GM12878 (cell line): ENCODE results near the gene SETD1B. TPM values are rescaled to one million over a fixed set of nuclear protein-coding genes. Genes with fewer than 3 reads are reported as not detected.

Experiments
- polyA plus RNA-seq, 11 experiments: library from polyadenylated mRNA; depleted of rRNA in 4 of 11; unstranded in 6 of 11; stranded (reverse) in 5 of 11; fragments of >200 nt; fragmentation: Nextera tagmentation in 4 of 11; fragmentation: Illumina TruSeq in 1 of 11; extraction: Ambion mirVana in 4 of 11; extraction: Trizol in 1 of 11; gene quantifications; 1 replicate in 1 of 11; 2 replicates in 10 of 11; pipeline versions ENCODE4 v1.2.1 to v1.2.3, GENCODE V29; 2011 to 2016; ENCODE audit warnings: inconsistent platforms in 2 of 11, missing spikeins in 2 of 11, low read depth in 1 of 11
- small RNA-seq: library from RNA; depleted of rRNA; stranded (forward); fragments of <200 nt; gene quantifications from one replicate; pipeline ENCODE3, GENCODE V24; 2014
- total RNA-seq, 4 experiments: library from RNA; depleted of rRNA in 3 of 4; stranded (reverse); fragments of >200 nt in 3 of 4; fragmentation: Illumina TruSeq in 1 of 4; extraction: Trizol in 1 of 4; gene quantifications; 2 replicates each; pipeline versions ENCODE4 v1.2.1 to v1.2.3, GENCODE V29; 2013 to 2021

Gene SETD1B
- total and polyA plus RNA-seq, 10 of the 15 experiments (the other 5 are each of a cell fraction or from before 2014, with no cell fraction given): 0.50 to 17.3 (median 1.6) TPM

Small RNAs within 50 kb of the gene (small RNA-seq; reads per million reads assigned to genes)
- not detected for gene AC069503.3

Other genes with a start within 250 kb of the SETD1B start
Only the 7 nearest of the 9 such genes appear.
- 9.7 and 16.4 TPM in 2 replicates for gene ORAI1, start 177.5 kb upstream of the SETD1B start, total RNA-seq (2014; rRNA removed)
- 7.1 and 8.2 TPM in 2 replicates for gene ORAI1, start 177.5 kb upstream of the SETD1B start, total RNA-seq (2014; rRNA removed; fragmentation: Illumina TruSeq; extraction: Trizol)
- 31.0 and 32.2 TPM in 2 replicates for gene ORAI1, start 177.5 kb upstream of the SETD1B start, total RNA-seq (2021)
- gene ORAI1, start 177.5 kb upstream of the SETD1B start, polyA plus RNA-seq (2011; rRNA removed): 4.8 and 15.3 TPM in 2 replicates
- gene ORAI1, start 177.5 kb upstream of the SETD1B start, polyA plus RNA-seq (2014; fragmentation: Illumina TruSeq; extraction: Trizol): 2.6 and 6.5 TPM in 2 replicates
- 1 to 10 TPM; 5.5 to 6.1 TPM for gene ORAI1, start 177.5 kb upstream of the SETD1B start, polyA plus RNA-seq (2014; fragmentation: Nextera tagmentation; extraction: Ambion mirVana)
- 33.1 and 39.2 TPM in 2 replicates for gene ORAI1, start 177.5 kb upstream of the SETD1B start, polyA plus RNA-seq (2014; rRNA removed)
- gene ORAI1, start 177.5 kb upstream of the SETD1B start, polyA plus RNA-seq (2016; fragmentation: Nextera tagmentation; extraction: Ambion mirVana): 10 to 100 TPM in 1 of 2 experiments, 1 to 10 TPM in 1; 7.7 to 25.1 TPM
- gene MORN3, start 134.4 kb upstream of the SETD1B start, total RNA-seq (2014; rRNA removed): 0.11 and 0.17 TPM in 2 replicates
- 0.13 and 0.28 TPM in 2 replicates for gene MORN3, start 134.4 kb upstream of the SETD1B start, total RNA-seq (2014; rRNA removed; fragmentation: Illumina TruSeq; extraction: Trizol)
- gene MORN3, start 134.4 kb upstream of the SETD1B start, total RNA-seq (2021): 0.15 and 0.19 TPM in 2 replicates
- 0.34 and 0.37 TPM in 2 replicates for gene MORN3, start 134.4 kb upstream of the SETD1B start, polyA plus RNA-seq (2011; rRNA removed)
- 0.11 and 0.18 TPM in 2 replicates for gene MORN3, start 134.4 kb upstream of the SETD1B start, polyA plus RNA-seq (2014; fragmentation: Illumina TruSeq; extraction: Trizol)
- gene MORN3, start 134.4 kb upstream of the SETD1B start, polyA plus RNA-seq (2014; fragmentation: Nextera tagmentation; extraction: Ambion mirVana): under 1 TPM; 0.24 to 0.31 TPM
- gene MORN3, start 134.4 kb upstream of the SETD1B start, polyA plus RNA-seq (2014; rRNA removed): 0.08 and 0.11 TPM in 2 replicates
- gene MORN3, start 134.4 kb upstream of the SETD1B start, polyA plus RNA-seq (2016; fragmentation: Nextera tagmentation; extraction: Ambion mirVana): under 1 TPM; 0.14 to 0.16 TPM
- gene TMEM120B, start 91.3 kb upstream of the SETD1B start, total RNA-seq (2014; rRNA removed): 5.8 and 6.1 TPM in 2 replicates
- gene TMEM120B, start 91.3 kb upstream of the SETD1B start, total RNA-seq (2014; rRNA removed; fragmentation: Illumina TruSeq; extraction: Trizol): 3.8 and 4.0 TPM in 2 replicates
- 9.3 and 10.4 TPM in 2 replicates for gene TMEM120B, start 91.3 kb upstream of the SETD1B start, total RNA-seq (2021)
- 4.1 and 6.6 TPM in 2 replicates for gene TMEM120B, start 91.3 kb upstream of the SETD1B start, polyA plus RNA-seq (2011; rRNA removed)
- gene TMEM120B, start 91.3 kb upstream of the SETD1B start, polyA plus RNA-seq (2014; fragmentation: Illumina TruSeq; extraction: Trizol): 3.8 and 4.2 TPM in 2 replicates
- 10 to 100 TPM; 11.3 to 26.2 TPM for gene TMEM120B, start 91.3 kb upstream of the SETD1B start, polyA plus RNA-seq (2014; fragmentation: Nextera tagmentation; extraction: Ambion mirVana)
- gene TMEM120B, start 91.3 kb upstream of the SETD1B start, polyA plus RNA-seq (2014; rRNA removed): 11.4 and 13.7 TPM in 2 replicates
- gene TMEM120B, start 91.3 kb upstream of the SETD1B start, polyA plus RNA-seq (2016; fragmentation: Nextera tagmentation; extraction: Ambion mirVana): 10 to 100 TPM in 1 of 2 experiments, 1 to 10 TPM in 1; 8.3 to 10.1 TPM
- 58.0 and 58.8 TPM in 2 replicates for gene RHOF, start 10.3 kb upstream of the SETD1B start, total RNA-seq (2014; rRNA removed)
- gene RHOF, start 10.3 kb upstream of the SETD1B start, total RNA-seq (2014; rRNA removed; fragmentation: Illumina TruSeq; extraction: Trizol): 32.8 and 32.9 TPM in 2 replicates
- gene RHOF, start 10.3 kb upstream of the SETD1B start, total RNA-seq (2021): 72.8 and 78.7 TPM in 2 replicates
- gene RHOF, start 10.3 kb upstream of the SETD1B start, polyA plus RNA-seq (2011; rRNA removed): 25.4 and 40.8 TPM in 2 replicates
- gene RHOF, start 10.3 kb upstream of the SETD1B start, polyA plus RNA-seq (2014; fragmentation: Illumina TruSeq; extraction: Trizol): 28.5 and 36.5 TPM in 2 replicates
- 1 to 10 TPM; 6.1 to 6.4 TPM for gene RHOF, start 10.3 kb upstream of the SETD1B start, polyA plus RNA-seq (2014; fragmentation: Nextera tagmentation; extraction: Ambion mirVana)
- gene RHOF, start 10.3 kb upstream of the SETD1B start, polyA plus RNA-seq (2014; rRNA removed): 66.1 and 75.8 TPM in 2 replicates
- 10 to 100 TPM; 38.9 to 40.5 TPM for gene RHOF, start 10.3 kb upstream of the SETD1B start, polyA plus RNA-seq (2016; fragmentation: Nextera tagmentation; extraction: Ambion mirVana)
- not detected in 2 replicates for gene HPD, start 54.9 kb downstream of the SETD1B start, total RNA-seq (2014; rRNA removed)
- gene HPD, start 54.9 kb downstream of the SETD1B start, total RNA-seq (2014; rRNA removed; fragmentation: Illumina TruSeq; extraction: Trizol): not detected in 2 replicates
- gene HPD, start 54.9 kb downstream of the SETD1B start, total RNA-seq (2021): 0.13 and 0.28 TPM in 2 replicates
- gene HPD, start 54.9 kb downstream of the SETD1B start, polyA plus RNA-seq (2011; rRNA removed): not detected in 2 replicates
- not detected in 2 replicates for gene HPD, start 54.9 kb downstream of the SETD1B start, polyA plus RNA-seq (2014; fragmentation: Illumina TruSeq; extraction: Trizol)
- under 1 TPM in 1 of 2 experiments, not detected in 1; 0.04 TPM for gene HPD, start 54.9 kb downstream of the SETD1B start, polyA plus RNA-seq (2014; fragmentation: Nextera tagmentation; extraction: Ambion mirVana)
- 0.15 and 0.69 TPM in 2 replicates for gene HPD, start 54.9 kb downstream of the SETD1B start, polyA plus RNA-seq (2014; rRNA removed)
- gene HPD, start 54.9 kb downstream of the SETD1B start, polyA plus RNA-seq (2016; fragmentation: Nextera tagmentation; extraction: Ambion mirVana): not detected
- gene PSMD9, start 84.8 kb downstream of the SETD1B start, total RNA-seq (2014; rRNA removed): 80.8 and 110 TPM in 2 replicates
- gene PSMD9, start 84.8 kb downstream of the SETD1B start, total RNA-seq (2014; rRNA removed; fragmentation: Illumina TruSeq; extraction: Trizol): 32.4 and 39.3 TPM in 2 replicates
- 51.1 and 70.0 TPM in 2 replicates for gene PSMD9, start 84.8 kb downstream of the SETD1B start, total RNA-seq (2021)
- gene PSMD9, start 84.8 kb downstream of the SETD1B start, polyA plus RNA-seq (2011; rRNA removed): 38.2 and 46.3 TPM in 2 replicates
- gene PSMD9, start 84.8 kb downstream of the SETD1B start, polyA plus RNA-seq (2014; fragmentation: Illumina TruSeq; extraction: Trizol): 13.0 and 26.1 TPM in 2 replicates
- gene PSMD9, start 84.8 kb downstream of the SETD1B start, polyA plus RNA-seq (2014; fragmentation: Nextera tagmentation; extraction: Ambion mirVana): 10 to 100 TPM; 14.6 to 33.7 TPM
- 82.8 and 114 TPM in 2 replicates for gene PSMD9, start 84.8 kb downstream of the SETD1B start, polyA plus RNA-seq (2014; rRNA removed)
- 100 to 1,000 TPM; 132 to 152 TPM for gene PSMD9, start 84.8 kb downstream of the SETD1B start, polyA plus RNA-seq (2016; fragmentation: Nextera tagmentation; extraction: Ambion mirVana)
- gene CFAP251, start 114.6 kb downstream of the SETD1B start, total RNA-seq (2014; rRNA removed): 0.79 and 1.6 TPM in 2 replicates
- gene CFAP251, start 114.6 kb downstream of the SETD1B start, total RNA-seq (2014; rRNA removed; fragmentation: Illumina TruSeq; extraction: Trizol): 0.37 and 0.72 TPM in 2 replicates
- gene CFAP251, start 114.6 kb downstream of the SETD1B start, total RNA-seq (2021): 0.85 and 0.97 TPM in 2 replicates
- 0.10 and 0.23 TPM in 2 replicates for gene CFAP251, start 114.6 kb downstream of the SETD1B start, polyA plus RNA-seq (2011; rRNA removed)
- gene CFAP251, start 114.6 kb downstream of the SETD1B start, polyA plus RNA-seq (2014; fragmentation: Illumina TruSeq; extraction: Trizol): 0.72 and 1.2 TPM in 2 replicates
- under 1 TPM; 0.27 to 0.42 TPM for gene CFAP251, start 114.6 kb downstream of the SETD1B start, polyA plus RNA-seq (2014; fragmentation: Nextera tagmentation; extraction: Ambion mirVana)
- 0.48 and 0.95 TPM in 2 replicates for gene CFAP251, start 114.6 kb downstream of the SETD1B start, polyA plus RNA-seq (2014; rRNA removed)
- under 1 TPM; 0.11 to 0.57 TPM for gene CFAP251, start 114.6 kb downstream of the SETD1B start, polyA plus RNA-seq (2016; fragmentation: Nextera tagmentation; extraction: Ambion mirVana)